Inflammatory macrophage treated with lipopolysaccharide for 1 hour (primary cell): ENCODE data around the gene SEC22B.
"Not testable (repeated sequence)": the region's sequence is repeated elsewhere in the genome, so short reads cannot be mapped to it uniquely, and the experiment has no call there.

Experiments
- DNase-seq, 2 donors: peaks; one replicate each; pipeline ENCODE4 v3.0.0-alpha.2; 2020 to 2022

SEC22B gene

DNA sequence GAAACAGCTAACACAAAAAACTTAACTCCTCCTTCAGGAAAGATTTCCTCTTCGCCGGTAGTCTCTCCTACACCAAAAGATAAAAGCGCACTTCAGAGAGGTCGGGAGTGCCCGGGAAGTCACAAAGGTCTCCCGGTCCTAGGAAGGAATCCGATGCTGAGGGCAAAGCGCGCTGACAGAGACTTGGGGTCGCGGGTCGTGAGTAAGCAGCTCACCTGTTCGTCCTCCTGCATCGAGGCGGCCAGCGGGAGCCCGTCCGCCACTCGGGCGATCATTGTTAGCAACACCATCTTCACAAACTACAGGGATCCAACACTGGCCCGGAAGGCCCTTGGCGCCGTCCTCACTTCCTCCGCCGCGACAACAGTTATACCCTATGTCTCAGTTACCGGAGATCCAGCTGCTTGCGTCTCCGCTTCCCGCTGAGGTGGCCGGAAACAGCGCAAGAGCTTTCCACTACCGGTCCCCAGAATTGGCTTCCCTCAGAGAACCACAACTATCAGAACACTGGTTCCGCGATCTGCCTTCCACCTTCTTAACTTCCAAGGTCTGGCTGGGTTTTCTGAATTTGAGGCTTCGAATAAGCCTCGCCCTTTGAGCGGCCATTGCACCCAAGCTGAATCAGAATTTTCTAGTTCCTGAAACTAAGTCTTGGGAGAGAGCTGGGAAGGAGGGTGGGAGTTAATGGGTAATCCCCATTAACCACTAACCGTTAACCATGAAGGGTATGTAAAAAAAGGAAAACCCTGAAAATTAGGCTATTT lies at the start of gene SEC22B:
SEC22B (minus strand) TSS at position 429 of the 764 bp plus-strand sequence; CDS start at position 290, 139 bp downstream.
- peak; percentile 92 to 98 for DNase-seq

DNA sequence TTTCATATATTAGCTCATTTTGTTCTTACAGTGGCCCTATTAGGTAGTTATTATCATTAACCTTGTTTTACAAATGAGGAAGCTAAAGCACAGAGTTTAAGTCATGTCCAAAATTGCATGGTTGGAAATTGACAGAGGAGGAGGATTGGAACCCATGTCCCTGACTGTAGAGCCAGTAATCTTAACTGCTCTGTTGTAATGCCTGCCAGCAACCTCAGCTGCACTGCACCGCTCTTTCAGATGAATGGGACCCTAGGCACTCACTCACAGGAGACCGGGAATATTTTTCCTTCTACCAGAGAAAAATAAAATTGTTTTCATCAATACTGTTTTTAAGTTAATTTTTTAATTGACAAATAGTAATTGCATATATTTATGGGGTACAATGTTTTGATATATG lies 41.6 kb upstream of the SEC22B start:
- not testable (repeated sequence) for DNase-seq

DNA sequence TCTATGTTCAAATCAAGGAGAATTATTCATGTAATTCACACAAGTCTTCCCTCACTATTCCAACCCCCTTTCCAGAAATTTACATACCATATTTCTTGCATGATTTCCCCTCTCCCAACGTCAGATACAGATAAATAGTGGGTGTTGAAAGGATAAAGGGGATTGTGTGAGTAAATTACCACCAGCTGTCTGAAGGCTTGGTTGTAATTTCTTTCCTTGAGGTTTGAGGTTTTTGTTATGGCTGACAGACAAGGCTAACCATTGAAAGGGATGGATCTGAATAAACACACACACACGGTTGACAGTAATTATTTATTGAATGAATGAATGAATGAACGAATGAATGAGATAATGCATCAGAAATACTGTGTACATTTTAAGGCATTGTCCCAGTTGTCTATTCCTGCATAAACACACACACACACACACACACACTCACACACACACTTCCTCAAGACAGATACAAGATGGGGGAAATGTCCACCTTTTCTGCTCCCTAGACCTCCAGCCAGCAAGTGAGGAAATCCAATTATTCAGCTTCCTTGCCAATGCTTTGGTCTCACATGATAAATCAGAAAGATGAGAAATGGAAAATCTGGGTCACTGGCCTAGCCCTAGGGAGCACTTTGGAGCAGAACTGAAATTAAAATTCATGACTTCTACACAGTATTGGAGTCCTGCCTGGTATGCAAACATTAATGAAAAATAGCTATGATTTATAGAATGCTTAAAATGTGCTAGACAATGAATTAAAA lies 41.0 kb upstream of the SEC22B start:
- DNase-seq = not testable (repeated sequence)

DNA sequence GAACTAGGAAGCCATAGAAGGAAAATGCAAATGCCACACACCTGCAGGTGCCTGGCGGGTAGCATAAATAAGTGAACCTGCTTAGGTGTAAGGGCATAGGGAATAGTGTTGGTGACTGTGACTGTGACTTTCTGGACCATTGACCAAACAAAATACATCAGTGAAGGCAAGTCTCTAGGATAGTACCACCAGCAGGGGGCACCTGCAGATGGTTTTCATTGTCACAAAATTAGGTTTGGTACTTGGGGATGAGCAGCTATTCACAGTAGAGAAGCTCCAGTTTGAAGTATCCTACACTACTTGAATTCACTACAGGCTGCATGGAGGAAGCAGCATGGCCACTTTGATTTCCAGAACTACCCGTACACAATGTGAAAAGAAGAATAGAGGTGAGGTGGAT lies 37.3 kb upstream of the SEC22B start:
- not testable (repeated sequence) for DNase-seq

DNA sequence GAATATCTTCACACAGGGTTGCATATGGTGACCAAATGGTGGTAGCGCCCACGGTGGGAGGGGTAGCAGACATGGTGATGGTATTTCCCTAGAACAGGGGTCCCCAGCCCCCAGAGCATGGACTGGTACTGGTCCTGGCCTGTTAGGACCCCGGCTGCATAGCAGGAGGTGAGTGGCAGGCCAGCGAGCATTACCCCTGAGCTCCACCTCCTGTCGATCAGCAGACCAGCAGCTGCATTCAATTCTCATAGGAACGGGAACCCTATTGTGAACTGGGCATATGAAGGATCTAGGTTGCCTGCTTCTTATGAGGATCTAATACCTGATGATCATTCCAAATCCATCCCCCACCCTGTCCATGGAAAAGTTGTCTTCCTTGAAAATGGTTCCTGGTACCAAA lies 34.4 kb upstream of the SEC22B start:
- not testable (repeated sequence) for DNase-seq

DNA sequence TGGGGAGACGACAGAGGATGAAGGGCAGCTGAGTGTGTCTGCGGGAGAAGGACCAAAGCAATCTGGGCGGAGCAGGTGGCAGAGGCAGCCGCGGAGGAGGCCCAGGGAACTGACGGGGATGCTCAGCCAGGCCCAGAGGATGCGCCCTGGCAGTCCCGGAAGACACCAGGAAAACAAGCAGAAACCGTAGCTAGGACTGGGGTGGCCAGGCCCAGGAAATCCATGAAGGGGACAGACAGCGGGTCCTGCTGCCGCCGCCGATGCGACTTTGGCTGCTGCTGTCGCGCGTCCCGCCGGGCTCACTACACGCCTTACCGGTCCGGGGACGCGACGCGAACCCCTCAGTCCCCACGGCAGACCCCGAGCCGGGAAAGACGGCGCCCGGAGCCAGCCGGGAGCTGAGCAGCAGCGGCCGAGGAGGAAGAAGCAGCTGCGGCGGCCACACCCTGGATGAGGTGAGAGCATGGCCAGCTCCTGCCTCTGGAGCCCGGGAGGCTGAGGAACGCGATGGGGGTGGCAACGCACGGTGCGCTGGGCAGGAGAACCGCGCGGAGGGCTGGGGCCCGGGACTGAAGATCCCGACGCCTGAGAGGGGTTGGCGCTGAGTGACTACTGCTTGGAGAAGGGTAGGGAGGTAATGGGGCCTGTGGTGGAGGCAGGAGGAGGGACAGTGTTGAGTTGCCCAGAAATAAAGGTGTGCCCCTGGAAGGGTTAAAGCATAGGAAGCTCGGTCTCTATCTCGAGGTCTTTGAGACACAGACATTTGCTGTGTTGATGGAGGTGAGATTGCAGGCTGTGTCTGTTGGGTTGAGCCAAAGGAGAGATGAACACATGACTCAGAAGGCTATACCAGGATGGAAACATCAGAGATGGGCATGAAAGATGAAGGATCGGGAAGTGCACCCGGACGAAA lies 20.8 kb upstream of the SEC22B start:
- DNase-seq = not testable (repeated sequence)

DNA sequence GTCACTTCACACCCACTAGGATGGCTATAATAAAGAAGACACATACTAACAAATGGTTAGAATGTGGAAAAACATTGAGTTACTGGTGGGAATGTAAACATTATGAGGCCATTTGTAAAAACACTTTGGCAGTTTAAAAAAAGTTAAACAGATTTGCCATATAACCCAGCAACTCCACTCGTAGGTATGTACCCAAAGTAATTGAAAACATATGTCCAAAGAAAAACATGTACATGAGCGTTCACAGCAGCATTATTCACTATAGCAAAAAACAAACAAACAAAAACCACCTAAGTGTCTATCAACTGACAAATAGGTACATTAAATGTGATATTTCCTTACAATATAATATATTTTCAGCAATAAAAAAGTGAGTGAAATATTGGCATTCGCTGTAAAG lies 12.3 kb upstream of the SEC22B start:
- not testable (repeated sequence) for DNase-seq

DNA sequence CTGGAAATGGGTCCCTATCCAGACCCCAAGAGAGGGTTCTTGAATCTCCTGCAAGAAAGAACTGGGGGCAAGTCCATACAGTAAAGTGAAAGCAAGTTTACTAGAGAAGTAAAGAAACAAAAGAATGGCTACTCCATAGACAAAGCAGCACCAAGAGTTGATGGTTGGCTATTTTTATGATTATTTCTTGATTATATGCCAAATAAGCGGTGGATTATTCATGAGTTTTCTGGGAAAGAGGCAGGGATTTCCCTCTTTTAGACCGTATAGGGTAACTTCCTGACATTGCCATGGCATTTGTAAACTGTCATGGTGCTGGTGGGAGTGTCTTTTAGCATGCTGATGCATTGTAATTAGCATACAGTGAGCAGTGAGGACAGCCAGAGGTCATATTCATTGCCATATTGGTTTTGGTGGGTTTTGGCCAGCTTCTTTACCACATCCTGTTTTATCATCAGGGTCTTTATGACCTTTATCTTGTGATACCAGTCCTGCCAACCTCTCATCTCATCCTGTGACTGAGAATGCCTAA lies 5.9 kb upstream of the SEC22B start:
- DNase-seq = not testable (repeated sequence)

DNA sequence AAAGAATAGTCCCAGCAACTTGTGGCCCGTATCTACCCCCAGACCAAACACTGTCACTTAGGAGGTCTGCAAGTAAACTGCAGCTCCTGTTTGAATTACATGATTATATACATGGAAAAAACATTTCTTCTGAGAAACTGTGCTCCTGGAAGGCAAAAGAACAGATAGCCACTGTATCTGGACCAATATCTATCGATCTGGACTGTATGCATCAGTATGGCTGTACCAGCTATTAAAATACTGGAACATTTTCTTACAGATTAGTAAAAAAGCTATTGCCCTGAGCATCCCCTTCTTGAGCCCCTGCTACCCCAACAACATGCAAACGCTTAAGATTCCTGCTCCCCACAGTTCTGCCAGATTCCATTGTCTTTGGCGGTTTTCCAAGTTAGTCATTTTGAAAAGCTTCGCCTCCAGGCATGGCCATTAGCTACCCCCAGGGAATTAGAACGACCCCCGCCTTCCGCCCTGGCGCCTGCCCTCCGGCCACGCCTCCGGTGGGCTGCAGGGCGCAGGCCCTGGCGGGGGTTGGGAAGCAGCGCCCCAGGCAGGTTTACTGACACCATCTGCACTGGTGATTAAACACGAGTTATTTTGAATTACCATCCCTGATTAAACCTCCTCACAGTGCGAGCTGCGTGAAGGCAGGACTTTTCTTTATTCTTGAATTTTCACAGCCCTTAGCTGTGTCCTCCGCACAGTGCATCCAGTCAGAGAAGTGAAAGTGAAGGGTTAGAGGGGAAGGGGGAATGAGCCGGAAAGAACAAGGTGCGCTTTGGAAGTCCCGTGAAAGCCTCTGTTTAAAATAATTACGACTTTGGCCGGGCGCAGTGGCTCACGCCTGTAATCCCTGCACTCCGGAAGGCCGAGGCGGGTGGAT lies 3.7 kb upstream of the SEC22B start:
- DNase-seq = not testable (repeated sequence)

DNA sequence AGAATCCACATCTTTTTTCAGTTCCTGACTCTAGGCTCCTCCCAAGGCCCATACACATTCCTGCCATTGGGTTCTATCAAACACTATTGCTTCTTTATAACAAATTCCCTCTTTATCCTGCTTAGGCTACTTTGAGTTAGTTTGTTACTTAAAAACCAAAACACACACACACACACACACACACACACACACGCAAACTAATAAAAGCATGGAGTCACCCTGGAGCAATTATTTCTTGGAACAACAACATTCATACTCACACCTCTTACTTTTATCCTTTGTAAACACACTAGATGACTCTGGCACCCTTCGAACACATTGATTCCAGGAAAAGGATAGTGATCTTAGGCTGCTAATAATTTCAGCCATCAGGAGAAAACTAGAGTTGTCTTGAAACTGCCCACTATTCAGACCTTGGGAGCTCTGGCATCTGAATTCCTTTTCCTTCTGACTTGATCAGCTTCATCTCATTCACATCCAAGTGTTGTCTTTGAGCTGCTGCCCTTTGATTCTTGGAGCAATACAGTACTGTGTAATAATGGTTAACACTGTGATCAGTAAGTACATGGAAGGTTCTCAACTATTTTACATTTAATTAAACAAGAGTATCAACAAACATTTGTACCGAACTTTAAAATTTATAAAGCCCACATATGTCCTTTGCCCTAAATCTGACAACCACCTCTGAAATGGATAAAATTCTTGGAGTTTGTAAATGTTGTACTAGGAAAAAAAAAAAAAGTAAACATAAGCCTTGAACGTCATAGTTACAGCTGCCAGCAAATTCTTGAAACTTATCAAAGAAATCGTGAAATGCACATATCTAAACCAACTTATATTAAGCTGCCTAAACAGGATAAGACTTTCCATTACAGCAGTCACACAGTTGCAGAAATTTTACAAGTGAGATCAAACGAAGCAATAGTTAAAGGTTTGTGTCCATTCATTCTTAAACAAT lies 2.8 kb upstream of the SEC22B start:
- DNase-seq = no peak

DNA sequence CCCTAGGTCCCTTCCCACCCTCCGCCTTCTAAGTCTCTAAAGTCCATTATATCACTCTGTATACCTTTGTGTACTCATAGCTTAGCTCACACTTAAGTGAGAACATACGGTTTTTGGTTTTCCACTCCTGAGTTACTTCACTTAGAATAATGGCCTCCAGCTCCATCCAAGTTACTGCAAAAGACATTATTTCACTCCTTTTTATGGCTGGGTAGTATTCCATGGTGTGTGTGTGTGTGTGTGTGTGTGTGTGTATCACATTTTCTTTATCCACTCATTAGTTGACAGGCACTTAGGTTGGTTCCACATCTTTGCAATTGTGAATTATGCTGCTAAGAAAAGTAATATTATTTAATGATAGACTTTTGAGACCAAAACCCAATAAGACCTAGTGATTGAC lies 1.7 kb upstream of the SEC22B start:
- not testable (repeated sequence) for DNase-seq

DNA sequence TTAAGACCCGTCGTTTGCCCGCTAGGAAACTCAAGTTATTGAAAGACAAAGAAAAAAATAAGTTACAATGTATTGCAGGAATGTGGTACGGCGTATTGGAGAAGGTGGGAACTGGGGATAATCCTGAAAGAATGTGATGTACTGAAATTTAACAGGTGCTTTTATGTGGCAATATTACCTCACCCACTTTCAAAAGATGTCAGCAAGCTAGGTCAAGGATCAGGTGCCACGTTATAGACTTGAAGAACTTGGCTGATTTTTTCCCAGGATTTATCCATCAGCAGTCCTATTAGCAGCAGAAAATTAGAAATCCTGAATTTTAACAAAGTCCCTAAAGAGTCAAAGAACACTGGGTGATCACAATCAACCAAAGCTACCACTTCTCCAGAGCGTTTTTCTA lies 632 bp downstream of the SEC22B start:
- DNase-seq = peak in 1 of 2 donors; percentile 12

DNA sequence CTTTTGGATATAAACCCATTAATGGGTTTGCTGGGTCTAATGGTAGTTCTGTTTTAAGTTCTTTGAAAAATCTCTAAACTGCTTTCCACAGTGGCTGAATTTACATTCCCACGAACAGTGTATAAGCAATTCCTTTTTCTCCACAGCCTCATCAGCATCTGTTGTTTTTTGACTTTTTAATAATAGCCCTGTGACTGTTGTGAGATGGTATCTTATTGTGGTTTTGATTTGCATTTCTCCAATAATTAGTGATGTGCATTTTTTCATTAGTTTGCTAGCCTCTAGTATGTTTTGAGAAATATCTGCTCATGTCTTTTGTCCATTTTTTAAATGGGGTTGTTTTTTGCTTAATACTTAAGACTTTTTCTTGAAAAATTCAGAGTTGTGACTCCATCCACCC lies 11.6 kb downstream of the SEC22B start:
- DNase-seq = not testable (repeated sequence)

DNA sequence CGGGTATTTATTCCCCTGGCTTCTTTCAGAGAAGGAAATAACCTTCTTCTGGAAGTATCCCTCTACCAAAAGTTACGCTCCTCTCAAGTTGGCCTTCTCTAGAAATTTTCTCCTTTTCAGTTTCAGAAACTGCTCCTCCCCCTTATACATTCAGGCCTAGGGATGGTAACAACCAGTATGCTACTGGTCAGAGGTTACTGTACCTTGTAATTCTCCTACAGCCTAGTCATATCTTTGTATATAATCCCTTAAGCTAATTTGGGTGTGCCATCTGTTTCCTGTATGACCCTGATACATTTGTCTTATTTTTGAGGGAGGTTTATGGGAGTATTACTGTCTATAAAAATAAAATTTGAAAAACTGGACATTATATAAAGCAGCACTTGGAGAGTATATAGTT lies 14.3 kb downstream of the SEC22B start:
- DNase-seq = not testable (repeated sequence)

DNA sequence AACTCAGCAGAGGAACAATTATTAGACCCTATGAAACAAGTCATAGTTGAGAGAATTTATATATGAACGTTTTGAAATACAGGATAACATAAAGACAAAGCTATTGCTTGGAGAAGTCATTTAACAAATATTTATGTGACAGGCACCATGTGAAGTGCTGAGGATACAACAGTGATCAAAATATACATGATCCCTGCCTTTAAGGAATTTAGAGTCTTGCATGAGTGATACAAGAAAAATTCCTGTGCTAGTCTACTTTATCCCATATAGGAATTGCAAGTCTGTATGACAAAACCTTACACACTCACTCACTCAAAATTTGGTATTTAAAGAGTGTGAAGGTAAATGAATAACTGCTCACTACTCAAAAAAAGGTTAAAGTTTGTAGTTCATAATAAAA lies 17.8 kb downstream of the SEC22B start:
- DNase-seq = not testable (repeated sequence)

DNA sequence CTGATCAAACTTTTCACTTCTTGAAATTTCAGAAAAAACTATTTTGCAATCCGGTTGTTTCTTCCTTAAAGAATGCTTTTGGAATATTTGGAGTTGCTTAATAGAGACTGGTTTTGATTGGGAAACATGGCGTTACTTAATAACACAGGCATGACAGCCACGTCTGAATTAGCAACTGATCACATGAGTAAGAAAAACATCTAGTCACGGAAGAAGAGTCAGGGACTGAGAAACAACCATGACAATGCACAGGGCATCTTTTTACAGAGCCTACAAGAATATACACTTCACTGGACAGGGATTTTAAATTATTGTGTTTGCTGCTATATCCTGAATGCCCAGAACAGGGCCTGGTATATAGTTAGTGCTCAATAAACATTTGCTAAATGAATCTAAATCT lies 18.2 kb downstream of the SEC22B start:
- not testable (repeated sequence) for DNase-seq

DNA sequence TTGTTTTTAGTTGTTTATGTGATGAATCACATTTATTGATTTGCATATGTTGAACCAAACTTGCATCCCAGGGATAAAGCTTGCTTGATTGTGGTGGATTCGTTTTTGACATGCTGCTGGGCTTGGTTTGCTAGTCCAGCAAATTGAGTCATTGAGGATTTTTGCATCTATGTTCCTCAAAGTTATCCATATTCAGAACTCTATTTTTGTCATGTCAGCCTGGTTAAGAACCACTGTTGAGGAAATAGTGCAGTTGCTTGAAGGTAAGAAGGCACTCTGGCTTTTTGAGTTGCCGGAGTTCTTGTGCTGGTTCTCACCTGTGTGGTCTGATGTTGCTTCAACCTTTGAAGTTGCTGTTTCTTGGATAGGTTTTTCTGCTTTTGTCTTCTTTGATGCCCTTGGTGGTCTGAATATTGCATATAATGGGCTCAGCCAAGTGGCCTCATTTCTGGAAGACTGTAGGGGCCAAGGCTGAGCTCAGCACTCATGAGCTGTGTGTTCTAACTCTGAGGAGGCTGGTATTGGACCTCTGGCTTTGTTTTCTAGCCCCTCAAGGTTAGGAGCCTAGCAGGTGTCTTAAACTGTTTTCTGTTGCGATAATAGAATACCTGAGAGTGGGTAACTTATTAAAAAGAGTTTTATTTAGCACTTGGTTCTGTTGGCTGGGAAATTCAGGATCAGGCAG lies 26.0 kb downstream of the SEC22B start:
- DNase-seq = not testable (repeated sequence)

DNA sequence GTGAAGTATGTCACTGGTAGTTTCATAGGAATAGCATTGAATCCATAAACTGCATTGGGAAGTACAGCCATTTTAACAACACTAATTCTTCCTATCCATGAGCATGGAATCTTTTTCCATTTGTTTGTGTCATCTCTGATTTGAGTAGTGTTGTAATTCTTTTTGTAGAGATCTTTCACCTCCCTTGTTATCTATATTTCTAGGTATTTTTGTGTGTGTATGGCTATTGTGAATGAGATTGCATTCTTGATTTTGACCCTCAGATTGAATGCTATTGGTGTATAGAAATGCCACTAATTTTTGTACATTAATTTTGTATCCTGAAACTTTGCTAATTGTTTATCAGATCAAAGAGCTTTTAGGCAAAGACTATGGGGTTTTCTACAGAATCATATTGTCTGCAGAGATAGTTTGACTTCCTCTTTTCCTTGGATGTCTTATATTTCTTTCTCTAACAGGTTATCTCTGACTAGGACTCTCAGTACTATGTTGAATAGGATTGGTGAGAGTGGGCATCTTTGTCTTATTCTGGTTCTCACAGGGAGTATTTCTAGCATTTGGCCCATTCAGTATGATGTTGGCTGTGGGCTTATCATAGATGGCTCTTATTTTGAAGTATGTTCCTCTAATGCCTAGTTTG lies 26.8 kb downstream of the SEC22B start:
- DNase-seq = not testable (repeated sequence)

DNA sequence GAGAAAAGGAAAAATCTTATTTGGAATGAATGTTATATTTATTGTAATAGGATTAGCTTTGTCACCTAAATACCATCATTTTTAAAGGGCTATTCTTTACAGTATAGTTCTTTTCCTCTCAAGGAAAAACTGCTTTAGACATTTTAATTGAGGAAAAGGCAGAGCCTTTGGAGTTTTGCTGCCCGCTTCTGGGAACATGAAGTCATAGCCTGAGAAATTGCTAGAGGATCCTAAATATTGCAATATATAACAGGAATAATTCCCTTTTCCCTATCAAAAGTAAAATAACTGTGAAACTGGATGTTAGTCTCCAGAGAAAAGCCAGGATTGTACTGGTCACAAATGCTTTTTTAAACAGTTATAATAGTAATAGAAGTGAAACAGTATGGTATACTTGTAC lies 30.5 kb downstream of the SEC22B start:
- peak in 1 of 2 donors; percentile 28 for DNase-seq
